ENCODE measurements around the gene C1QTNF1. TPM values are rescaled to one million over a fixed set of nuclear protein-coding genes. Genes with fewer than 3 reads are reported as not detected.

Gene C1QTNF1
- total RNA-seq, 3 donors from 2014 or later, result 16.9 to 33.3 (median 22.1) TPM

DNA sequence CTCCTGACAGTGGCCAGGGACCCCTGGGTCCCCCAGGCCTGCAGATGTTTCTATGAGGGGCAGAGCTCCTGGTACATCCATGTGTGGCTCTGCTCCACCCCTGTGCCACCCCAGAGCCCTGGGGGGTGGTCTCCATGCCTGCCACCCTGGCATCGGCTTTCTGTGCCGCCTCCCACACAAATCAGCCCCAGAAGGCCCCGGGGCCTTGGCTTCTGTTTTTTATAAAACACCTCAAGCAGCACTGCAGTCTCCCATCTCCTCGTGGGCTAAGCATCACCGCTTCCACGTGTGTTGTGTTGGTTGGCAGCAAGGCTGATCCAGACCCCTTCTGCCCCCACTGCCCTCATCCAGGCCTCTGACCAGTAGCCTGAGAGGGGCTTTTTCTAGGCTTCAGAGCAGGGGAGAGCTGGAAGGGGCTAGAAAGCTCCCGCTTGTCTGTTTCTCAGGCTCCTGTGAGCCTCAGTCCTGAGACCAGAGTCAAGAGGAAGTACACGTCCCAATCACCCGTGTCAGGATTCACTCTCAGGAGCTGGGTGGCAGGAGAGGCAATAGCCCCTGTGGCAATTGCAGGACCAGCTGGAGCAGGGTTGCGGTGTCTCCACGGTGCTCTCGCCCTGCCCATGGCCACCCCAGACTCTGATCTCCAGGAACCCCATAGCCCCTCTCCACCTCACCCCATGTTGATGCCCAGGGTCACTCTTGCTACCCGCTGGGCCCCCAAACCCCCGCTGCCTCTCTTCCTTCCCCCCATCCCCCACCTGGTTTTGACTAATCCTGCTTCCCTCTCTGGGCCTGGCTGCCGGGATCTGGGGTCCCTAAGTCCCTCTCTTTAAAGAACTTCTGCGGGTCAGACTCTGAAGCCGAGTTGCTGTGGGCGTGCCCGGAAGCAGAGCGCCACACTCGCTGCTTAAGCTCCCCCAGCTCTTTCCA is 25.1 kb downstream of the C1QTNF1 start:
- ATAC-seq (no peak), DNase-seq (peak in 1 of 3 donors; percentile 12)
- Histone ChIP-seq H3K4me1 (ENCODE audit: low read depth) (no peaks in the 10 kb centered on the region), H3K36me3 (ENCODE audit: low read depth) (no peaks in the 10 kb centered on the region), H3K4me3 (no peak overlapping the region), H3K9me3 (peaks cover under 1% of the 10 kb centered on the region)
- TF ChIP-seq, protein P1, sequence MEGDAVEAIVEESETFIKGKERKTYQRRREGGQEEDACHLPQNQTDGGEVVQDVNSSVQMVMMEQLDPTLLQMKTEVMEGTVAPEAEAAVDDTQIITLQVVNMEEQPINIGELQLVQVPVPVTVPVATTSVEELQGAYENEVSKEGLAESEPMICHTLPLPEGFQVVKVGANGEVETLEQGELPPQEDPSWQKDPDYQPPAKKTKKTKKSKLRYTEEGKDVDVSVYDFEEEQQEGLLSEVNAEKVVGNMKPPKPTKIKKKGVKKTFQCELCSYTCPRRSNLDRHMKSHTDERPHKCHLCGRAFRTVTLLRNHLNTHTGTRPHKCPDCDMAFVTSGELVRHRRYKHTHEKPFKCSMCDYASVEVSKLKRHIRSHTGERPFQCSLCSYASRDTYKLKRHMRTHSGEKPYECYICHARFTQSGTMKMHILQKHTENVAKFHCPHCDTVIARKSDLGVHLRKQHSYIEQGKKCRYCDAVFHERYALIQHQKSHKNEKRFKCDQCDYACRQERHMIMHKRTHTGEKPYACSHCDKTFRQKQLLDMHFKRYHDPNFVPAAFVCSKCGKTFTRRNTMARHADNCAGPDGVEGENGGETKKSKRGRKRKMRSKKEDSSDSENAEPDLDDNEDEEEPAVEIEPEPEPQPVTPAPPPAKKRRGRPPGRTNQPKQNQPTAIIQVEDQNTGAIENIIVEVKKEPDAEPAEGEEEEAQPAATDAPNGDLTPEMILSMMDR (IDR thresholded peaks at IDR 0.05), result no peak
- intact Hi-C loops (cut with DNase I, micrococcal nuclease), result no loop called here

DNA sequence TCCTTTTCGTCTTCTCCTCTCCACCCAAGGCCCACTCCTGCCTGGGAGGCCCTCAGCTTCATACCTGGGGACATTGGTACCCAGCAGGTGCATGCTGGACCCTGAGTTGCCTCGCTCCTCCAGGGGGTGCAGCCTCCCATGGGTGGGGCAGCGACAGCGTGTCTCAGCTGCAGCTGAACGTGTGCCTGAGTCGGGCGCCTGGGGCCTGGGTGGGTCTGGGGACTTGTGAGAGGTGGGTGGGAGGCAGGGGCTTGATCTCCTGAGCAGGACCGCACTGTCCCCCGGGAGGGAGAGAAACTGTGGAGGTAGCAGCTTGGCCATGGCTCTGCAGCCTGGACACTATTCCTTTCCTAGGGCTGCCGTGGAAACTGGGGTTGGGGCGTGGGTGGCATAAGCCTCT is 25.9 kb downstream of the C1QTNF1 start:
- TF ChIP-seq, protein P1 (IDR thresholded peaks at IDR 0.05), result no peak
- intact Hi-C loops (cut with DNase I, micrococcal nuclease), result no loop called here
- no peak overlapping the region for H3K4me3 ChIP-seq
- no peaks in the 10 kb centered on the region for H3K36me3 ChIP-seq (ENCODE audit: low read depth)
- no peak for ATAC-seq
- no peaks in the 10 kb centered on the region for H3K4me1 ChIP-seq (ENCODE audit: low read depth)
- peaks cover 4% of the 10 kb centered on the region for H3K9me3 ChIP-seq
- peak in 1 of 3 donors; percentile 19 for DNase-seq

DNA sequence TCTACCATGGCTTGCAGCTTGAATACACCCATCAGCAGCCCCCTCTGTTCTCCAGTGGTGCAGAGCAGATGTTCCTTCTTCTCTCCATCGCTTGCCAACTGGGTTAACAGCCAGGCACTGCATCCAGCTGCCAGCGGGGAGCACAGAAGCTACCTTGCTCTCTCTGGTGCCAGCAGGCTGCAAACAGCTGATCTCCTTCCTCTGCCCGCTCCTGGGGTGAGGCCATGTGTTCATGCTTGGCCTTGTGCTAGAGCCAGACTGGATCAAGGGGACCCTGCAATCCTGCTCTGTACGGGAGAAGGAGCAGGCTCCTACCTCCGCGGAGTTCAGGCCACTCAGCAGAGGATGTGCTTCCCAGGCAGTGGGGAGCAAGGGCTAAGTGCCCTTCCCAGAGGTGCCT is 26.6 kb downstream of the C1QTNF1 start:
- ATAC-seq (no peak), DNase-seq (peak in 1 of 3 donors; percentile 7)
- intact Hi-C loops (cut with DNase I, micrococcal nuclease), result no loop called here
- peaks cover 4% of the 10 kb centered on the region for H3K9me3 ChIP-seq
- H3K36me3 ChIP-seq (ENCODE audit: low read depth), result no peaks in the 10 kb centered on the region
- no peaks in the 10 kb centered on the region for H3K4me1 ChIP-seq (ENCODE audit: low read depth)
- TF ChIP-seq, protein P1 (IDR thresholded peaks at IDR 0.05), result no peak
- H3K4me3 ChIP-seq, result no peak overlapping the region

DNA sequence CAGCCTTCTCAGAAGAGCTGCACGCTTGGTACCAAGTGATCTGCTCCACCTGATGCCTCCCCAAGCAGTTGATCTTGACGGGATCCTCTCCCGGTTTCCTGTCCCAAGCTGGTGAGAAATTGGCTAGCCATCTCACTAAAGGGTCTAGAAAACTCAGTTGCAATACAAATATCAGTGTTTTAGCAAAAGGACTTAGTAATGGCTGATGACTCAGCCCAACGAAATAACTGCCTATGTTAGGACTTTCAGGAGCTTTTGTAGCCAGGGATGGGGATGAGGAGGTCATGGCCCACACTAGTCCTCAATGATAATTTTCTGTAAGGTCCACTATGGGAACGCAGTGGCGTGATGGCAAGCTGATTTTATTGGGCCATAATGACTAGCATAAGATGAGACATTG is 27.3 kb downstream of the C1QTNF1 start:
- DNase-seq, result no peak
- H3K4me1 ChIP-seq (ENCODE audit: low read depth), result no peaks in the 10 kb centered on the region
- H3K4me3 ChIP-seq, result no peak overlapping the region
- ATAC-seq, result no peak
- H3K9me3 ChIP-seq, result peaks cover 4% of the 10 kb centered on the region
- intact Hi-C loops (cut with DNase I, micrococcal nuclease), result no loop called here
- no peaks in the 10 kb centered on the region for H3K36me3 ChIP-seq (ENCODE audit: low read depth)
- TF ChIP-seq, protein P1 (IDR thresholded peaks at IDR 0.05), result no peak

DNA sequence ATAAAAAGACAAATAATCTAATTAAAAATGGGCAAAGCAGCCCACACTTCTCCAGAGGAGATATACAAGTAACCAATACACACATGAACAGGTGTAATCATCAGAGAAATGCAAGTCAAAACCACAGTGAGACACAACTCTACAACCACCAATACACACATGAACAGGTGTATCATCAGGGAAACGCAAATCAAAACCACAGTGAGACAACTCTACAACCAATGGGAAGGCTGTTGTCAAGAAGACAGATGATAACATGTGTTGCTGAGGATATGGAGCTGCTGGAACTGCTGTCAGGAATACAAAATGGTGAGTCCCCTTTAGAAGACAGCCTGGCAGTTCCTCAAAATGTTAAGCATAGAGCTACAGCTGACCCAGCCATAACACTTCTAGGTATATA is 28.2 kb downstream of the C1QTNF1 start:
- no peak for DNase-seq
- TF ChIP-seq, protein P1 (IDR thresholded peaks at IDR 0.05), result no peak
- Histone ChIP-seq H3K9me3 (peaks cover 4% of the 10 kb centered on the region), H3K4me1 (ENCODE audit: low read depth) (no peaks in the 10 kb centered on the region), H3K4me3 (no peak overlapping the region), H3K36me3 (ENCODE audit: low read depth) (no peaks in the 10 kb centered on the region)
- ATAC-seq, result no peak
- intact Hi-C loops (cut with DNase I, micrococcal nuclease), result no loop called here

Measured in mucosa of descending colon (tissue), 3 donors.